Neural progenitor cell (in vitro differentiated cells): ENCODE results near the gene PTPN18. TPM values are rescaled to one million over a fixed set of nuclear protein-coding genes. Genes with fewer than 3 reads are reported as not detected.

ENCODE experiments used
- DNase-seq: peaks from one replicate; pipeline ENCODE4 v3.0.0-alpha.2; 2016; ENCODE audit warnings: low spot score
- H2AFZ ChIP-seq: fragments of 200-600 bp; sonication (generic); replicated peaks from 2 replicates; pipeline ENCODE4 v1.6.1; 2016; ENCODE audit warnings: antibody characterized with exemption
- H3F3A ChIP-seq: fragments of 200-600 bp; sonication (generic); 2 replicates; pipeline ENCODE4 v1.6.1; 2016; ENCODE audit warnings: antibody characterized with exemption, low read depth
- H3K27ac ChIP-seq: fragments of 200-600 bp; sonication (generic); 2 replicates; pipeline ENCODE4 v1.5.1; 2016; ENCODE audit warnings: mild to moderate bottlenecking
- H3K27me3 ChIP-seq: fragments of 200-600 bp; sonication (generic); 2 replicates; pipeline ENCODE4 v1.6.1; 2016; ENCODE audit warnings: mild to moderate bottlenecking, moderate library complexity
- H3K36me3 ChIP-seq: fragments of 200-600 bp; sonication (generic); 2 replicates; pipeline ENCODE4 v1.5.1; 2016
- H3K4me1 ChIP-seq: fragments of 200-600 bp; sonication (generic); 2 replicates; pipeline ENCODE4 v1.6.1; 2016; ENCODE audit warnings: mixed run types
- H3K4me2 ChIP-seq: fragments of 200-600 bp; sonication (generic); 2 replicates; pipeline ENCODE4 v1.6.1; 2016
- H3K4me3 ChIP-seq: fragments of 200-600 bp; sonication (generic); 2 replicates; pipeline ENCODE4 v1.5.1; 2016
- H3K79me2 ChIP-seq: fragments of 200-600 bp; sonication (generic); 2 replicates; pipeline ENCODE4 v1.6.1; 2016; ENCODE audit warnings: low read depth
- H3K9ac ChIP-seq: fragments of 200-600 bp; sonication (generic); 2 replicates; pipeline ENCODE4 v1.6.1; 2016
- H3K9me3 ChIP-seq: fragments of 200-600 bp; sonication (generic); 2 replicates; pipeline ENCODE4 v1.5.1; 2016; ENCODE audit warnings: low read depth
- H4K20me1 ChIP-seq: fragments of 200-600 bp; sonication (generic); 2 replicates; pipeline ENCODE4 v1.6.1; 2016; ENCODE audit warnings: low read depth
- H3K27ac Mint-ChIP-seq: 3 replicates; pipeline ENCODE4 v1.8.0; 2021; ENCODE audit warnings: mixed read lengths
- H3K27me3 Mint-ChIP-seq: 2 replicates; pipeline ENCODE4 v1.8.0; 2022; ENCODE audit warnings: low read depth, mild to moderate bottlenecking, inconsistent platforms, moderate library complexity, mixed read lengths; ENCODE audit not compliant: insufficient read depth
- H3K36me3 Mint-ChIP-seq: 3 replicates; pipeline ENCODE4 v1.8.0; 2021; ENCODE audit warnings: mixed read lengths
- H3K4me1 Mint-ChIP-seq: 3 replicates; pipeline ENCODE4 v1.8.0; 2021; ENCODE audit warnings: mixed read lengths
- H3K4me3 Mint-ChIP-seq: 3 replicates; pipeline ENCODE4 v1.8.0; 2021; ENCODE audit warnings: mild to moderate bottlenecking, moderate library complexity, mixed read lengths
- H3K9me3 Mint-ChIP-seq: 3 replicates; pipeline ENCODE4 v1.8.0; 2020; ENCODE audit warnings: mixed read lengths
- EZH2 ChIP-seq: fragments of 200-600 bp; sonication (generic); IDR thresholded peaks from 2 replicates; pipeline ENCODE4 v1.6.1; 2017; ENCODE audit warnings: antibody characterized with exemption, mild to moderate bottlenecking, moderate library complexity
- EZH2phosphoT487 ChIP-seq: fragments of 200-600 bp; sonication (generic); IDR thresholded peaks from 2 replicates; pipeline ENCODE4 v1.6.1; 2017; ENCODE audit warnings: antibody characterized with exemption
- total RNA-seq: library from RNA; depleted of rRNA; stranded (reverse); fragments of >200 nt; gene quantifications from 2 replicates; pipeline ENCODE4 v1.2.3, GENCODE V29; 2015; ENCODE audit warnings: low replicate concordance
- TF ChIP-seq, protein P1 (sequence below): fragments of 200-600 bp; sonication (generic); IDR thresholded peaks from 2 replicates; pipeline ENCODE4 v1.5.1; 2017; ENCODE audit warnings: antibody characterized with exemption, mild to moderate bottlenecking

The PTPN18 gene
- total RNA-seq, 1 donor from 2014 or later: 4.0 TPM

- Mint-ChIP-seq H3K4me3 (no peak overlapping the region), H3K27me3 (no peaks in the 10 kb centered on the region)
- H3K9me3 ChIP-seq: no peaks in the 10 kb centered on the region
Observed at GRCh38 chr2:130378206-130378897, 22.5 kb downstream of the PTPN18 start.

DNA sequence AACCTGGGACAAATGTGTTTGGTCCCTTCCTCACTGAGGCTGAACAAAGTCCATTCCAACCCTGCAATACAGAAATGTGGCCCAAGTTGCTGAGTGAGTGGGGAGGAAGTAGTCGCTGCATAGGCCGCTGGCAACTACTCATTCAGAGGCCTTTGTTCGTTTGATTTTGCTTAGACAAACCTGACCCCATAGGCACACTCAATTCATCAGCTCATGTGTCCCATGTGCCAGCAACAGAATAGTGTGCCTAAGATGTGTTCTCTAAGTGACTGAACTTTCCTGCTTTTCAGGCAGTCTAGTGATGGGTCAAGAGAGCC lies 23.0 kb downstream of the PTPN18 start:
- no peaks in the 10 kb centered on the region for H3F3A ChIP-seq
- H3K9me3 ChIP-seq: no peaks in the 10 kb centered on the region
- H4K20me1 ChIP-seq: no peaks in the 10 kb centered on the region
- H3K79me2 ChIP-seq: no peaks in the 10 kb centered on the region
- no peaks in the 10 kb centered on the region for H3K27me3 Mint-ChIP-seq
- no peak overlapping the region for H3K4me3 ChIP-seq
- H3K36me3 ChIP-seq: no peaks in the 10 kb centered on the region
- no peak for TF ChIP-seq EZH2phosphoT487
- no peak for TF ChIP-seq EZH2
- TF ChIP-seq, protein P1, sequence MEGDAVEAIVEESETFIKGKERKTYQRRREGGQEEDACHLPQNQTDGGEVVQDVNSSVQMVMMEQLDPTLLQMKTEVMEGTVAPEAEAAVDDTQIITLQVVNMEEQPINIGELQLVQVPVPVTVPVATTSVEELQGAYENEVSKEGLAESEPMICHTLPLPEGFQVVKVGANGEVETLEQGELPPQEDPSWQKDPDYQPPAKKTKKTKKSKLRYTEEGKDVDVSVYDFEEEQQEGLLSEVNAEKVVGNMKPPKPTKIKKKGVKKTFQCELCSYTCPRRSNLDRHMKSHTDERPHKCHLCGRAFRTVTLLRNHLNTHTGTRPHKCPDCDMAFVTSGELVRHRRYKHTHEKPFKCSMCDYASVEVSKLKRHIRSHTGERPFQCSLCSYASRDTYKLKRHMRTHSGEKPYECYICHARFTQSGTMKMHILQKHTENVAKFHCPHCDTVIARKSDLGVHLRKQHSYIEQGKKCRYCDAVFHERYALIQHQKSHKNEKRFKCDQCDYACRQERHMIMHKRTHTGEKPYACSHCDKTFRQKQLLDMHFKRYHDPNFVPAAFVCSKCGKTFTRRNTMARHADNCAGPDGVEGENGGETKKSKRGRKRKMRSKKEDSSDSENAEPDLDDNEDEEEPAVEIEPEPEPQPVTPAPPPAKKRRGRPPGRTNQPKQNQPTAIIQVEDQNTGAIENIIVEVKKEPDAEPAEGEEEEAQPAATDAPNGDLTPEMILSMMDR: no peak
- no peak overlapping the region for H3K4me3 Mint-ChIP-seq
- H3K9ac ChIP-seq: no peak overlapping the region
- H3K27ac ChIP-seq: no peak overlapping the region
- H3K9me3 Mint-ChIP-seq: no peaks in the 10 kb centered on the region
- no peaks in the 10 kb centered on the region for H3K4me1 Mint-ChIP-seq
- peaks cover 7% of the 10 kb centered on the region for H3K36me3 Mint-ChIP-seq
- no peak overlapping the region for H3K4me2 ChIP-seq
- H3K27ac Mint-ChIP-seq: no peak overlapping the region
- no peaks in the 10 kb centered on the region for H3K27me3 ChIP-seq
- no peak for DNase-seq
- H2AFZ ChIP-seq: no peak overlapping the region
- no peaks in the 10 kb centered on the region for H3K4me1 ChIP-seq

More at GRCh38 chr2:130378206-130378897, 22.5 kb downstream of the PTPN18 start:
- peaks cover 9% of the 10 kb centered on the region for H3K36me3 Mint-ChIP-seq
- TF ChIP-seq EZH2phosphoT487 (no peak), EZH2 (no peak)
- TF ChIP-seq, protein P1: no peak
- H3K9ac ChIP-seq: no peak overlapping the region
- H3K27ac Mint-ChIP-seq: no peak overlapping the region
- no peak overlapping the region for H3K4me2 ChIP-seq
- no peak for DNase-seq
- no peaks in the 10 kb centered on the region for H3K36me3 ChIP-seq
- H3K27ac ChIP-seq: no peak overlapping the region
- H3K4me1 Mint-ChIP-seq: peaks cover 1% of the 10 kb centered on the region
- no peaks in the 10 kb centered on the region for H4K20me1 ChIP-seq
- H2AFZ ChIP-seq: no peak overlapping the region
- no peaks in the 10 kb centered on the region for H3K27me3 ChIP-seq
- no peak overlapping the region for H3K4me3 ChIP-seq
- H3F3A ChIP-seq: no peaks in the 10 kb centered on the region
- H3K79me2 ChIP-seq: no peaks in the 10 kb centered on the region
- no peaks in the 10 kb centered on the region for H3K4me1 ChIP-seq
- H3K9me3 Mint-ChIP-seq: no peaks in the 10 kb centered on the region

DNA sequence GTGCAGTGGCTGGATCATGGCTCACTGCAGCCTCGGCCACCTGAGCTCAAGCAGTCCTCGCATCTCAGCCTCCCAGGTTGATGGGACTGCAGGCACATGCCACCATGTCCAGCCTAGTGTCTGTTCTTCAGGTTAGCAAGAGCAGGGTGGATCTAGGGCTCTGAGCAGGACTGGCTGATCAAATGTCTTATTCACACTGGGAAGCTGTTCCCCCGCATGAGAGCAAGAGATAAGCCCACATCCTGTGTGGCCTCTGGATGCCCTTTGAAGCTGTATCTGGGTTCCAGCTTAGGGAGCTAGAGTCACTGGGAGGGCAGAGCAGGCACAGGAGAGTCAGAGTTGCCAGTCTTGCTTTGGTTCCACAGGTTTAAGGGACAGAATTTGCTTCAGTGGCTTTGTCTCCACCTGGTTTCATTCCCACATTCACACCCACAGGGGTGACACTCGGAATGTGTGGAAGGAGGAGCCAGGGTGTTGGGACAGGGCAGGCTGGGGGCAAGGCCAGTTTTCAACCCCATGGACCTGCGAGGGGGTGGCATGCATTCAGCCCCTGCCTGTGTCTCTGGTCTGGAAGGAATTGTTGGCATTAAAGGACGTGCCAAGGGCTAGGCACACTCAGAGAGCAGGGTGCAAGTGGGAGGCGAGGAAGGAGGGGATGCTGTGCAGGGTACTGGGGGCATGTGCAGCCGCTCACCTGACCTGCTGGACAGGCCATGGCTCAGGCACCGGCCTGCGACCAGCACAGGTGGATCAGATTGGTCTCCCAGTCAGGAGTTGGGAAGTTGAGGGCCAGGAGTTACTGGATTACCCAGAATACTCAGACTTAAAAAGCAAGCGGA lies 24.5 kb downstream of the PTPN18 start:
- H3K4me3 Mint-ChIP-seq: no peak overlapping the region
- H3K4me3 ChIP-seq: no peak overlapping the region
- H3K9me3 ChIP-seq: no peaks in the 10 kb centered on the region
- no peak for DNase-seq
- TF ChIP-seq EZH2 (no peak), EZH2phosphoT487 (no peak)
- TF ChIP-seq, protein P1: no peak
- no peak overlapping the region for H2AFZ ChIP-seq
- H3K4me1 Mint-ChIP-seq: no peaks in the 10 kb centered on the region
- H3K27ac ChIP-seq: no peak overlapping the region
- H3K4me1 ChIP-seq: no peaks in the 10 kb centered on the region
- no peaks in the 10 kb centered on the region for H3K79me2 ChIP-seq
- no peaks in the 10 kb centered on the region for H3K9me3 Mint-ChIP-seq
- H3K36me3 Mint-ChIP-seq: peaks cover 6% of the 10 kb centered on the region
- no peak overlapping the region for H3K4me2 ChIP-seq
- H3F3A ChIP-seq: no peaks in the 10 kb centered on the region
- no peaks in the 10 kb centered on the region for H4K20me1 ChIP-seq
- no peaks in the 10 kb centered on the region for H3K27me3 Mint-ChIP-seq
- H3K27ac Mint-ChIP-seq: no peak overlapping the region
- H3K36me3 ChIP-seq: no peaks in the 10 kb centered on the region
- H3K9ac ChIP-seq: no peak overlapping the region
- no peaks in the 10 kb centered on the region for H3K27me3 ChIP-seq
